Activated T-helper 1 cell treated with anti-CD3 and anti-CD28 coated beads, Interleukin-2, amount 50 U/mL, for 16 hours (primary cell): Measurements from ENCODE around the gene ACSS3.
"Not testable (repeated sequence)": the region's sequence is repeated elsewhere in the genome, so short reads cannot be mapped to it uniquely, and the experiment has no call there.

Experiments used
- DNase-seq, 2 donors: peaks; one replicate each; pipeline ENCODE4 v3.0.0-alpha.2; 2020; ENCODE audit warnings: low read depth in 1 of 2, low spot score in 1 of 2

Gene ACSS3

GRCh38 chr12:81094718-81095360, 17.0 kb downstream of the ACSS3 start:
- no peak for DNase-seq

- no peak for DNase-seq
Measured at GRCh38 chr12:81095501-81096232, 17.8 kb downstream of the ACSS3 start.

- DNase-seq, result no peak
Measured at GRCh38 chr12:81105687-81106086, 27.8 kb downstream of the ACSS3 start.

GRCh38 chr12:81114226-81114625, 36.3 kb downstream of the ACSS3 start:
- DNase-seq, result no peak

- DNase-seq, result not testable (repeated sequence)
Measured at GRCh38 chr12:81119069-81119468, 41.2 kb downstream of the ACSS3 start.

- DNase-seq, result no peak
Measured at GRCh38 chr12:81120961-81121360, 43.1 kb downstream of the ACSS3 start.

- no peak for DNase-seq
Measured at GRCh38 chr12:81123611-81124010, 45.7 kb downstream of the ACSS3 start.

GRCh38 chr12:81125691-81126090, 47.8 kb downstream of the ACSS3 start:
- DNase-seq, result no peak

GRCh38 chr12:81128930-81129554, 51.2 kb downstream of the ACSS3 start:
- DNase-seq, result no peak

GRCh38 chr12:81136519-81136918, 58.6 kb downstream of the ACSS3 start:
- DNase-seq, result no peak

GRCh38 chr12:81137801-81138200, 59.9 kb downstream of the ACSS3 start:
- DNase-seq, result no peak

- no peak for DNase-seq
Measured at GRCh38 chr12:81141217-81141616, 63.3 kb downstream of the ACSS3 start.

GRCh38 chr12:81143057-81143456, 65.2 kb downstream of the ACSS3 start:
- DNase-seq, result no peak

- DNase-seq, result no peak
Measured at GRCh38 chr12:81146228-81147225, 68.6 kb downstream of the ACSS3 start.

GRCh38 chr12:81147292-81147919, 69.5 kb downstream of the ACSS3 start:
- DNase-seq, result no peak

- no peak for DNase-seq
Measured at GRCh38 chr12:81150382-81150781, 72.5 kb downstream of the ACSS3 start.

GRCh38 chr12:81159856-81160255, 82.0 kb downstream of the ACSS3 start:
- DNase-seq, result no peak

GRCh38 chr12:81161680-81162079, 83.8 kb downstream of the ACSS3 start:
- DNase-seq, result no peak

- DNase-seq, result no peak
Measured at GRCh38 chr12:81162391-81163136, 84.7 kb downstream of the ACSS3 start.

GRCh38 chr12:81164827-81165226, 86.9 kb downstream of the ACSS3 start:
- DNase-seq, result no peak
